ENCODE measurements around the gene UNG.
"Not testable (repeated sequence)": the region's sequence is repeated elsewhere in the genome, so short reads cannot be mapped to it uniquely, and the experiment has no call there.

Gene UNG

DNA sequence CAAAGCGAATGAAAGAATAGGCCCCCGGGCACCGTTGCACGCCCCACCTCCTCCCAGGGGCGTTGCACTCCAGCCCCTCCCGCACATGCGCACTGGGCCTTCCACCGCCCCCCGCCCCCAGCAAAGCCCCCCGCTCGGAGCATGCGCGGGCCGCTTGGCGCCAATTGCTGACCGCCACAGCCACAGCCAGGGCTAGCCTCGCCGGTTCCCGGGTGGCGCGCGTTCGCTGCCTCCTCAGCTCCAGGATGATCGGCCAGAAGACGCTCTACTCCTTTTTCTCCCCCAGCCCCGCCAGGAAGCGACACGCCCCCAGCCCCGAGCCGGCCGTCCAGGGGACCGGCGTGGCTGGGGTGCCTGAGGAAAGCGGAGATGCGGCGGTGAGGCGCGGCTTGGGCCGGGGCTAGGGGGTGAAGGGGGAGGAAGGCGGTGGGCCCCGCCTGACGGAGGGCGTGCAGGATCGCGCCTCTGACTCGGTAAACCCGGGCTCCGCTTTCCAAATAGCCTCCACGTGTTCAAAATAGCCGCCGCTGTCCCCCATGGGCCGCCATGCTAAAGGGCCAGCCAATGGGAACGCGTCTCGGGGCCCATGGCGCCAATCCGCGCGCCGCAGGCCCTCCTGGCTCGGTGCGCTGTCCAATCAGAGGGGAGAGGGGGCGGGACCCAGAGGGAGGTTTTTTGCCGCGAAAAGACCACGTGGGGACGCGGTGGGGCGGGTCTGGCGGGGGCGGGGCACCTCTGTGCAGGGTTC is at the start of gene UNG:
Gene UNG, plus strand, starts transcription at position 163 of the 748 bp plus-strand sequence. Its CDS starts 83 bp downstream, at position 246.
- DNase-seq (ENCODE audit: low read depth in 2 of 2), result peak; percentile 90 to 96

DNA sequence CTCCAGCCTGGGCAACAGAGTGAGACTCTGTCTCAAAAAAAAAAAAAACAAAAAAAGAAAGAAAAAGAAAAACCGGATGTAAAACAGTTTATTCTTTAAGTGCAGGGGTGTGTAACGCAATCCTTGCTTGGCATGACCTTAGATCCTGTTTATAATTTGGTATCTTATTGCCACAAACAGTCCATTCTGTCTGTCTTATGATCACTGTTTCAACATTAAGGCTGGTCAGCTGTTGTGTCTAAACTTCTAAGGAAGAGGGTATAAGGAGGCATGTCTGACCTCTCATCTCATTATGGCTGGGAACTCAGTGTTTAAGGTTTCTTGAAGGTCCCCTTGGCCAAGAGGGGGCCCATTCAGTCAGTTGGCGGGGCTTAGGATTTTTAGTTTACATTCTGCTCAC is 48.7 kb upstream of the UNG start:
- not testable (repeated sequence) for DNase-seq (ENCODE audit: low read depth in 2 of 2)

DNA sequence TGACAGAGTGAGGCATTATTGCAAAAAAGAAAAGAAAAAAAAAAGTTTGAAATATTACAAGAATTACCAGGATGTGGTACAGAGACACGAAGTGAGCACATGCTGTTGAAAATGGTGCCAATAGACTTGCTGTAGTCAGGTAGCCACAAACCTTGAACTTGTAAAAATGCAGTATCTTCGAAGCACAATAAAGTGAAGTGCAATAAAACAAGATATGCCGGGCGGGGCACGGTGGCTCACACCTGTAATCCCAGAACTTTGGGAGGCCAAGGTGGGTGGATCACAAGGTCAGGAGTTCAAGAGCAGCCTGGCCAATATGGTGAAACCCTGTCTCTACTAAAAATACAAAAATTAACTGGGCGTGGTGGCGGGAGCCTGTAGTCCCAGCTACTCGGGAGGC is 47.6 kb upstream of the UNG start:
- not testable (repeated sequence) for DNase-seq (ENCODE audit: low read depth in 2 of 2)

DNA sequence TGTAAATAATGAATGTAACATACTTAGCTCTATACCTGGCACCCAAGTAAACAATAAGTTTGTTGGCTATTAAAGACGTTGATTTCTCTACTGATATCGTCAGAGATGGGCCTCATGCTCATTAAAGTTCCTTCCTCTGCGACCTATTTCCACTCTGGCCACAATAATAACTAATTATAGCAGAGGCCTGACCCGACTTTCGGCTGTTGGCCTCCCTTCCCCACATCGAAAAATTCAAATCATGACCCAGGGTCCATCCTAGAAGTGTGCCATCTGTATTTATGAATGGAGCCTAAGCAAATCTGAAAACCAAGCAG is 45.3 kb upstream of the UNG start:
- no peak for DNase-seq (ENCODE audit: low read depth in 2 of 2)

DNA sequence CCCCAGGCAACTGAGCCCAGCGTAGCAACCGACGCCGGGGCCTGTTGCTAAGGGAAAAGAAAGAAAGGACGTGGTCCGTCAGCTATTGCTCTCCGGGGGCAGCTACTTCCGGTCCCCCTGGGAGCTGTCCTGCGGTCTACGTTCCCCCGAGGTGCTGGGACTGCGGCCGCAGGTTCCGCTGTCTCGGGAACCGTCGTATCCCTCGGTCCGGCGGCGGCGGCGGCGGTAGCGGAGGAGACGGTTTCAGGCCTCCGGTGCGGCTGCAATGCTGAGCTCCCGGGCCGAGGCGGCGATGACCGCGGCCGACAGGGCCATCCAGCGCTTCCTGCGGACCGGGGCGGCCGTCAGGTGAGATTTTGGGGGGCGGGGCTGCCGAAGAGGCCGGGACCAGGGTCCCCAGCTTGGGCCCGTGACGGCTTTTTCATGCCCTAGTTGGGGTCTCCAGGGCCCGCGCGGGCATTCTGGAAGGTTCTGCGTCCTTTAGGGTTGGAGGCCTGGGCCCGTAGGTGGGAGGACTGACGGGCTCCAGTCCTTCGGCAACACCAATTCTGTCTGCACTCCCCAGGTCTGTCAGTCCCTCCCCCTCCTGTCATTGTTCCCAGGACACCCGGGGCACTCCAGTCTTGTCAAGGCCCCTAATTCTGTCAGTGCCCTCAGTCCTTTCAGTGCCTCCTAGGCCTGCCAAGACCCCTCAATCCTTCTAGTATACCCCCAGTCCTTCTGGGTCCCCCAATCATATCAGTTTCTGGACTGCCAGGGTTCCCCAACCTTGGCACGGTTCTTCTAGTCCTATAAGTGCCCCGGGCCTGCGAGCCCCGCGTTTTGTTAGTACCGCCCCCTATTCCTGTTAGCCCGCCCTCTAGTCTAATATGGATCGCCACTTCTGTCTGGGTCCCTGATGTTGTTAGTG is 44.7 kb upstream of the UNG start, which contains the start of gene USP30:
Gene USP30, plus strand, starts transcription at position 163 of the 910 bp plus-strand sequence. Its CDS starts 103 bp downstream, at position 266.
- DNase-seq (ENCODE audit: low read depth in 2 of 2), result peak; percentile 73 to 76

DNA sequence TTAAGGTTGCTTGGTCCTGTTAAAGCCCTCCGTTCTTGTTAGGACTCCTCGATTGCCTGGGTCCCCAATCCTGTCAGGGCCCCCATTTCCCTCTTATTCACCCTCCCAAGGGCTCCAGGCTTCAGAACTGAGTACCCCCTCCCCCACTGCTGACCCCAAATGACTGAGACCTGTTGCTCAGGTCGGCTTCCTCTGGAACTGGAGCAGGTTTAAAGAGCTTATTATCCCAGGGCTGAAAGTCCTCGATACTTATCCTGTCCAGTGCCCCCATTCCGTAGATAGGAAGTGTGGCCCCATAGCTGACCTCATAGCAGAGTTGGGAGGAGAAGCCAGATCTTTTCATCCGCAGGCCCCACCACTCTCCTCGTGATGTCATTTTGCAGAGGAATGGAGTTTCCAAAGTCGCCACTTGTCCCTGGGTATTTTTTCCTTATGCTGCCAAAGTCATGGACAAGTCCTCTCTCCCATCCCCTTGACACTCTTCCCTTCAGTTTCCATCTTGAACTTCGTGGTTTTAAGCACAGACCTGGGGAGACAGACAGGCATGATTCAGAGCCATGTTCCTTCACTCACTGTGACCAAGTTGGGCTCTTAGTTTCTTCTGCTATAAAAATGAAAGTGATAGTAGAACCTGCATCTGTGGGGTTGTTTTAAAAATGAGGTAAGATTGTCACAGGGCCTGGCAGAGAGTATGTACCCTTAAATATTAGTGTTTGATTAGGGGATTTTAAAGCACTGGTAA is 43.8 kb upstream of the UNG start:
- no peak for DNase-seq (ENCODE audit: low read depth in 2 of 2)

DNA sequence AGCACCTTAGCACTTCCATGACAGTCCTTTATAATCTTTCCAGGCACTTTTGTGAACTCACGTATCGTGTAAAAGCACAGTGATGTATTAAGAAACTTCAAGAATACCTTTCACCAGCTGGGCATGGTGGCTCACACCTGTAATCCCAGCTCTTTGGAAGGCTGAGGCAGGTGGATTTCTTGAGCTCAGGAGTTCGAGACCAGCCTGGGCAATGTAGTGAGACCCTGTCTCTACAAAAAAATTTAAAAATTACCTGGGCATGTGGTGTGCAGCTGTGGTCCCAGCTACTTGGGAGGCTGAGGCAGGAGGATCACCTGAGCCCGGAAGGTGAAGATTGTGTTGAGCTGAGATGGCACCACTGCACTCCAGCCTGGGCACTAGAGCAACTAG is 43.3 kb upstream of the UNG start:
- not testable (repeated sequence) for DNase-seq (ENCODE audit: low read depth in 2 of 2)

DNA sequence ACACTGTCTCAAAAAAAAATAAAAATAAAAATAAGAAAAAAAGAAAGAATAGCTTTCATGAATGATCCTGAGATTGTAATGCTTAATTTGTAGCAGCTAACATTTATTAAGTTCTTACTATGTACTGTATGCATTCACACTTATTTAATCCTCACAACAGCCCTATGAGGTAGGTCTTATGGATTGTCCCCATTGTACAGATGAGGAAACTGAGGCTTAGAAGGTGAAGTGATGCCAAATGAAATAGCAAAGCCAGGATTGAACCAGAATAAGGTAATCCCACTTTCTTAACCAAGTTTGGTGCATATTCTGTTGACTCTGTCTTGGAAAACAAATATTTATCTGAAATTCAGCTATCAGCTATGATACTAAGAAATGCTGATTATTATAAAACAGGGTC is 42.9 kb upstream of the UNG start:
- DNase-seq (ENCODE audit: low read depth in 2 of 2), result no peak

DNA sequence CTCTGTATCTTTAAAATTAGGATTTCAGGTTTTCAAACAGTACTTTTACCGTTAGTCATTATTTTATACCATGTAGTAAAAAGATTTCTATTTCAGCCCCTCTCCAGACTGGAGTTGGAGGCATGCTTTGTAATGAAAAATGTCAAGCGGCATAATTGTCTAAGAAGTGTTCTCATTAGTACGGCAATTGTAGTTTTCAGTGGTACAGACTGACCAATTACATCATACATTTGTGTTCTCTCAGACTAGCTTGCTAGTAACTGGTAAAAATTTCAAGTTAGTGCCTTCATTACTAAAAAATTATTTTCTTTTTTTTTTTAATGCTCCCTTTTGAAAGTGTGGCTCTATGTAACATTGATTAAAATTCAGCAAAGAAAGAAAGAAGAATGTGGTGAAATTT is 40.5 kb upstream of the UNG start:
- no peak for DNase-seq (ENCODE audit: low read depth in 2 of 2)

DNA sequence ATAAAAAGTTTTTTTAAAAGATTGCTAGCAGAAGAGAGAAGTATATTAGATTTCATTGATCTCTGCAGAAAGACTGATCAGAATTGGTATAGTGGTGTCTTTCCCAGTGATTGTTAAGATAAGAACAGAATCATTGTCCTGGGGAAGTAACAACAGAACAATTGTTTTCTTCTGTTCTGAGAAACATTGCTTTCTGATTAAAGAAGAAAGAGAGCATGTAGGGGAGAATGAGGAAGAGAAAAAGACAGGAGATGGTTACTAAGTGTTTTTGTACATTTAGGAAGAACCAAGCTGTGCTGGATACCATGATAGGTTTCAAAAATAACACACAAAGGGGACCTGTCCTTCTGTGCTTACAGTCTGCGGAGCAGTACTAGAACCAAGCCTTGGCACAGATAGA is 40.0 kb upstream of the UNG start:
- DNase-seq (ENCODE audit: low read depth in 2 of 2), result no peak

DNA sequence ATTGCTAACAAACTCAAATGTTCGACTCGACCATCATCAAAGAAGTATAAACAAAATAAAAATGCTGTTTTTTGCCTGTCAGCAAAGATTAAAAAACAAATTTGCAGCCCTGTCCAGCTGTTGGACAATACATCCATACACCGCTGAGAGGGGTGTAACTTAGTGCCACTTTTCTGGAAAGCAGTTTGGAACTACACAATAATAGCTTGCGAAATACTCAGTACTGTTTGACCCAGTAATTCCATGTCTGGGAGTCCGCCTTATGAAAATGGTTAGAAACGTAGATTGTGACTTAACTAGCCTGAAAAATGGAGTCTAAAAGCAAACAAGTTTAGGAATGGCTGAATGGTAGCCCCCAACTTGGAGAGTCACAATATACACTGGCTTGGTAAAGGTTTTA is 38.6 kb upstream of the UNG start:
- DNase-seq (ENCODE audit: low read depth in 2 of 2), result no peak

DNA sequence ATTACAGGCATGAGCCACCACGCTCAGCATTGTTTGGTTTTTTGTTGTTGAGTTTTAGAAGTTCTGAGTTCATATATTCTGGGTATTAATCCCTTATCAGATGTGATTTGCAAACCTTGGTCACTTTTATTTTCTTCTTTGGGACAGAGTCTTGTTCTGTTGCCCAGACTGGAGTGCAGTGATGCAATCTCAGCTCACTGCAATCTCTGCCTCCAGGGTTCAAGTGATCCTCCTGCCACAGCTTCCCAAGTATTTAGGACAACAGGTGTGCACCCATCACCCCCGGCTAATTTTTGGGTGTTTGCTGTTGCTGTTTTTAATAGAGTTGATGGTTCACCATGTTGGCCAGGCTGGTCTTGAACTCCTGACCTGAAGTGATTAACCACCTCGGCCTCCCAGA is 33.3 kb upstream of the UNG start:
- no peak for DNase-seq (ENCODE audit: low read depth in 2 of 2)

DNA sequence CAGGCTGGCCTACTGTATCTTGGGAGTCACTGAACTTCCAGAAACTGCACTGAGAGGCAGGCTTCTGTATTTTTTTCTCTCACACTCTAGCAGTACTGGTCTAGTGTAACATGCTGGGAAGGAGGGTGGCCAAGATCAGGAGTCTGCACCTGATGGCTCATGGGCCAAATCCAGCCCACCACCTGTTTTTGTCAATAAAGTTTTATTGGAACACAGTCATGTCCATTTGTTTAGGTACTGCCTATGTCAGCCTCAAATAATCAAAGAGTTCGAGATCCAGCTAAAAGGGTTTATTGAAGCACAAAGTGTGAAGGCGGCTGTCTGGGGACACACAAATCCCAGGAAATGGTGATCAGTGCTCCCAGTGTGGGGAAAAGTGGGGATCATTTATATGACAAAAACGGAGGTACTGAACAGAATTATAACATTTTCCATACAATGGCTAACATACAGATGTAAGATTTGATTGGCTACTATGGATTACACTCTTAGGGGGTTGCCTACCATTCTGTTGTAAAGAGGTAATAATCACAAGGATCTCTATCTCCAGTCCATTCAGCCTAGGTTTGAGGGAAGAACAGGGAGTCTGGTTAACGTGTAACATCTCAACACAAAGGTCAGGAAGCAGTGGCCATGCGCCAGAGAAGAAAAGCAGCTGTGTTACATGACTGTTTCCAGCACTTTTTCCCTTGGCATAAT is 32.1 kb upstream of the UNG start:
- DNase-seq (ENCODE audit: low read depth in 2 of 2), result no peak

DNA sequence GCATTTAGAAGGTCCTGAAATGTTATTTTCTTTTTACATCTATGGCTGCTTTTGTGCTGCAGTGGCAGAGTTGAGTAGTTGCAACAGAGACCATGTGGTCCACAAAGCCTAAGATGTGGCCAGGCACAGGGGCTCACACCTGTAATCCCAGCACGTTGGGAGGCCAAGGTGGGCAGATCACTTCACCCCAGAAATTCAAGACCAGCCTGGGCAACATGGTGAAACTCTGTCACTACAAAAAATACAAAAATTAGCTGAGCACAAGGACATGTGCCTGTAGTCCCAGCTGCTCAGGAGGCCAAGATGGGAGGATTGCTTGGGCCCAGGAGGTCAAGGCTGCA is 31.6 kb upstream of the UNG start:
- no peak for DNase-seq (ENCODE audit: low read depth in 2 of 2)

DNA sequence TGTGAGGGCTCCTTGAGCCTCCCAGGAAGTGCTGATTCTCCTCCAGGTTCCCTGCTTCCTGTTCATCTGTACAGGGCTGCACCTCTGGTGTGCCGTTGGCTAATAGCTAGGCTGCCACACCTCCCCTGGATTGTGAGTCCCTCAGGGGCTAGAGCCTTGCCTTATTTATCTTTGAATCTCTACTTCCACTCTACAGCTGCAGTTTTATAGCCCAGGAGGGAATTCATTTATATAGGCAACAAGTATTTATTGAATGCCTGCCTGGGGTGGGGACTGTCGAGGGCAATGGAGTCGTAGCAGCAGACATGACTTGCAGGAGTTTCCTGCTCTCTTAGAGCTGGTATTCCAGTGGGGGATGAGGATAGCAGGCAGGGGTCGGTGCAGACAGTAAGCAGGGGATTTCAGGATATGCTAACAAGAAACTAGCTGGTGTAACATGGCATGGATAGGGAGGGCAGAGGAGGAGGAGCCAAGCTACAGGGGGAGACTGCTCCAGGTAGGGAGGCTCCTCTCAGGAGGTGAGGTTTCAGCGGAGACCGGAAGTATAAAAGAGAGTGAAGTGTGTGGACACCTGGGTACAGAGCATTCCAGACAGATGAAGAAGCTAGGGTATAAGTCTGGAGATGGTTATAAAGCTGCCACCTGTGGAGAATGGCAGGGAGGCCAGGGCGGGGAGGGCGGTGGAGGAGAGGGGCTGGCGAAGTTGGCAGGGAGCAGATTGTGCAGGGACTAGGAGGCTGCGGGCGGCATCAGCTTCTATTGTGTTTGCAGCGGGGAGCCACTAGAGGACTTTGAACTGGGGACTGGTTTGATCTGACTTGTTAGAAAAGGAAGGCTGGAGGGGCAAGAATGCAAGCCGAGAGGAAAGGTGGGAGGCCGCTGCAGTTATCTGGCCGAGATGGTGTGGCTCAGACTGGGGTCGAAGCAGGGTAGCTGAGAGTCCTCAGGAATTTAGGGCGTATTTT is 27.8 kb upstream of the UNG start:
- no peak for DNase-seq (ENCODE audit: low read depth in 2 of 2)

DNA sequence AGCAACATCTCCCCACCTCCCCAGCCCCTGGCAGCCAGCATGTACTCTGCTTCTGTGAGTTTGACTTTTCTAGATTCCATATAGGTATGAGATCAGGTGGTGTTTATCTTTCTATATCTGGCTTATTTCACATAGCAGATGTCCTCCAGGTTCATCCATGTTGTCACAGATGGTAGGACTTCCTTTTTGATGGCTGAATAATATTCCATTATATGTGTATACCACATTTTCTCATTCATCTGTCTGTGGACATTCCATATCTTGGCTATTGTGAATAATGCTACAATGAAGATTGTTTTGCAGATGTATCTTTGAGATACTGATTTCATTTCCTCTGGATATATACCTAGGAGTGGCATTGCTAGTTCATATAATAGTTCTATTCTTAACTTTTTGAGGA is 22.5 kb upstream of the UNG start:
- DNase-seq (ENCODE audit: low read depth in 2 of 2), result no peak

DNA sequence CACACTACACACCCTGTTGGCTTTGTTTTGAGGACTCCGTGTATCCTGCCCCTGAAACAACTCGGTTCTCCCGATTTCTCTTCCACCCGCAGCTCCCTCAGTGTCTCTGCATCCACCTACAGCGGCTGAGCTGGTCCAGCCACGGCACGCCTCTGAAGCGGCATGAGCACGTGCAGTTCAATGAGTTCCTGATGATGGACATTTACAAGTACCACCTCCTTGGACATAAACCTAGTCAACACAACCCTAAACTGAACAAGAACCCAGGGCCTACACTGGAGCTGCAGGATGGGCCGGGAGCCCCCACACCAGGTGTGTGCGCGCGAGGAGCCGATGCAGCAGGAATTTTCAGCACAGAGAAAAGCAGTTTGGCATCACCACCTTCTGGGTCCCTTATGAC is 14.6 kb upstream of the UNG start:
- no peak for DNase-seq (ENCODE audit: low read depth in 2 of 2)

DNA sequence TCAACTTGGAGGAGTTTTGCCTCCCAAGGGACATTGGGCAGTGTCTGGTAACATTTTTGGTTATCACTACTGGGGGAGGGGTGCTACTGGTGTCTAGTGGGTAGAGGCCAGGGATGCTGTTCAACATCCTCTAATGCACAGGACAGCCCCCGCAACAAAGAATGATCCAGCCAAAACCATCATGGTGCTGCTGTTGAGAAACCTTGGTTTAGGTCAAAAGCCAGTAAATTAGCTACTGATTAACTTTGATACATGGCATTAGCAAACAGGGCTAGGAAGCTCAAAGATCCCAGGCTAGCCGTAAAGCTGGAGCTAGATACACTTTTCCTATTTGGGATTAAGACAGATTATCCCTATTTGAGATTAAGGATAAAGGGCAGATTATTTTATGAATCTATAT is 13.0 kb upstream of the UNG start:
- DNase-seq (ENCODE audit: low read depth in 2 of 2), result no peak

DNA sequence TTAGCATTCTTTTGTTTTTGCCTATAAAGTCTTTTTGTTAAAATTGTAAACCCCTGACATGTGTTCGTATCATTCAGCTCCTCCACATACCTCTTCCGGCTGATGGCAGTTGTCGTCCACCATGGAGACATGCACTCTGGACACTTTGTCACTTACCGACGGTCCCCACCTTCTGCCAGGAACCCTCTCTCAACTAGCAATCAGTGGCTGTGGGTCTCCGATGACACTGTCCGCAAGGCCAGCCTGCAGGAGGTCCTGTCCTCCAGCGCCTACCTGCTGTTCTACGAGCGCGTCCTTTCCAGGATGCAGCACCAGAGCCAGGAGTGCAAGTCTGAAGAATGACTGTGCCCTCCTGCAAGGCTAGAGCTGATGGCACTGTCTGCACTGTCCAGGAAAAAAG is 11.8 kb upstream of the UNG start:
- DNase-seq (ENCODE audit: low read depth in 2 of 2), result no peak

DNA sequence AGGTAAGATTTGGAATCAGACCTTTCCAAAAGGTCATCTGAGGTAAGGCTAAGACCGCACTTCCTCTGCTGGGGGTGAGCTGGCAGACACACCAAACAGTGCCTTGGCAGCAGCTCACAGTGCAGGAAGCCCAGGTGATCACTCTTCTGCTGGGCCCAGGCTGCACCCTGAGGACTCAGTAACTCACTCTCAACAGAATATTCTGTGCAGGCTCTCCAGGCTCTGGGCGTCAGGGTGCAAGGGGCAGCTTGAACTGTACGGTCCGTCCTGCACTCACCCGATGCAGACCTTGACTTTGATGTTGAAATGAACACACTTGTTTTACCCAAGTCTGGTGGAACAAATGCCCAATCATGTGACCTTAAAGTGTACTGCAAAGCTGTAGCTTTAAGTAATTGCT is 10.1 kb upstream of the UNG start:
- no peak for DNase-seq (ENCODE audit: low read depth in 2 of 2)

DNA sequence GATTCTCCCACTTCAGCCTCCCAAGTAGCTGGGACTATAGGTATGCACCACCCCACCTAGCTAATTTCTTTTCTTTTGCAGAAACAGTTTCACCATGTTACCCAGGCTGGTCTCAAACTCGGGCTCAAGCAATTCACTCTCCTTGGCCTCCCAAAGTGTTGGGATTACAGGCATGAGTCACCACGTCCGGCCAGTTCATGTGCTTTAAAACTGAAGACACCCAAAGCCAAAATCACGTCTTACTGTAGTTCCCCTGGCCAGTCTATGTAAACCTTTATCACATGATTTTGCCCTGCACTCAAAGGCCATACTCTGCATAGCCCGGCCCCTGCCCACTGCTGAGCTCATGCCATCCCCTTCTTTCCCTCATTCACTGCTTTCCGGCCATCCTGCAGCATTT is 8.6 kb upstream of the UNG start:
- no peak for DNase-seq (ENCODE audit: low read depth in 2 of 2)

Data from stimulated activated CD4-positive, alpha-beta T cell treated with anti-CD3 and anti-CD28 coated beads, Interleukin-15, amount 100 ng/mL, for 48 hours (primary cell).